ENCODE measurements around the gene TNFSF12.

Gene TNFSF12

GRCh38 chr17:7573324-7574080 is 24.6 kb downstream of the TNFSF12 start:
- FAIRE-seq (peak; percentile 98), DNase-seq (ENCODE audit: insufficient read length) (peak; percentile 91)
- TF ChIP-seq POLR2A (IDR thresholded peaks at IDR 0.05; ENCODE audit: low read depth, low read length) (peak; percentile 76), TAF1 (IDR thresholded peaks at IDR 0.05; ENCODE audit: borderline replicate concordance, low read depth, low read length) (peak; percentile 57), POLR2AphosphoS5 (IDR thresholded peaks at IDR 0.05; ENCODE audit: low read depth, low read length) (peak; percentile 85)

GRCh38 chr17:7574176-7574953 is 25.5 kb downstream of the TNFSF12 start:
- FAIRE-seq (no peak), DNase-seq (ENCODE audit: insufficient read length) (no peak)
- TF ChIP-seq POLR2A (IDR thresholded peaks at IDR 0.05; ENCODE audit: low read depth, low read length) (peak; percentile 30), TAF1 (IDR thresholded peaks at IDR 0.05; ENCODE audit: borderline replicate concordance, low read depth, low read length) (no peak), POLR2AphosphoS5 (IDR thresholded peaks at IDR 0.05; ENCODE audit: low read depth, low read length) (peak; percentile 33; the same call in 1 of the 2 replicates)

GRCh38 chr17:7575481-7575883 is 26.6 kb downstream of the TNFSF12 start:
- FAIRE-seq: no peak
- DNase-seq (ENCODE audit: insufficient read length): no peak

GRCh38 chr17:7575959-7576358 is 27.1 kb downstream of the TNFSF12 start:
- no peak for DNase-seq (ENCODE audit: insufficient read length)
- TF ChIP-seq TAF1 (IDR thresholded peaks at IDR 0.05; ENCODE audit: borderline replicate concordance, low read depth, low read length) (no peak), POLR2AphosphoS5 (IDR thresholded peaks at IDR 0.05; ENCODE audit: low read depth, low read length) (no peak), POLR2A (IDR thresholded peaks at IDR 0.05; ENCODE audit: low read depth, low read length) (no peak)
- FAIRE-seq: no peak

More at GRCh38 chr17:7575481-7575883, 26.6 kb downstream of the TNFSF12 start:
- peak; percentile 54; the same call in 1 of the 2 replicates for TF ChIP-seq POLR2AphosphoS5 (IDR thresholded peaks at IDR 0.05; ENCODE audit: low read depth, low read length)
- peak; percentile 50; the same call in 1 of the 2 replicates for TF ChIP-seq POLR2A (IDR thresholded peaks at IDR 0.05; ENCODE audit: low read depth, low read length)
- no peak for TF ChIP-seq TAF1 (IDR thresholded peaks at IDR 0.05; ENCODE audit: borderline replicate concordance, low read depth, low read length)

- FAIRE-seq: no peak
- no peak for DNase-seq (ENCODE audit: insufficient read length)
- TF ChIP-seq POLR2A (IDR thresholded peaks at IDR 0.05; ENCODE audit: low read depth, low read length): peak; percentile 84
- TF ChIP-seq TAF1 (IDR thresholded peaks at IDR 0.05; ENCODE audit: borderline replicate concordance, low read depth, low read length): no peak
- TF ChIP-seq POLR2AphosphoS5 (IDR thresholded peaks at IDR 0.05; ENCODE audit: low read depth, low read length): peak; percentile 94
These were observed 27.6 kb downstream of the TNFSF12 start for GRCh38 chr17:7576432-7576937.

GRCh38 chr17:7577327-7578199 is 28.7 kb downstream of the TNFSF12 start:
- FAIRE-seq (no peak), DNase-seq (ENCODE audit: insufficient read length) (no peak)
- peak; percentile 31; the same call in 1 of the 2 replicates for TF ChIP-seq POLR2AphosphoS5 (IDR thresholded peaks at IDR 0.05; ENCODE audit: low read depth, low read length)
- no peak for TF ChIP-seq POLR2A (IDR thresholded peaks at IDR 0.05; ENCODE audit: low read depth, low read length)

GRCh38 chr17:7579001-7579833 is 30.4 kb downstream of the TNFSF12 start, which contains the start of gene CD68:
CD68 (plus strand) TSS chr17:7579638; CDS start chr17:7579678, 40 bp downstream.
- peak; percentile 99 for TF ChIP-seq POLR2AphosphoS5 (IDR thresholded peaks at IDR 0.05; ENCODE audit: low read depth, low read length)
- TF ChIP-seq TAF1 (IDR thresholded peaks at IDR 0.05; ENCODE audit: borderline replicate concordance, low read depth, low read length): peak; percentile 84
- peak; percentile 99 for TF ChIP-seq POLR2A (IDR thresholded peaks at IDR 0.05; ENCODE audit: low read depth, low read length)
- DNase-seq (ENCODE audit: insufficient read length) (peak; percentile 68), FAIRE-seq (peak; percentile 50)

GRCh38 chr17:7579834-7580603 is 31.2 kb downstream of the TNFSF12 start:
- FAIRE-seq: peak; percentile 77
- no peak; the same call in none of the 2 replicates for TF ChIP-seq POLR2AphosphoS5 (IDR thresholded peaks at IDR 0.05; ENCODE audit: low read depth, low read length)
- TF ChIP-seq POLR2A (IDR thresholded peaks at IDR 0.05; ENCODE audit: low read depth, low read length): no peak
- no peak for TF ChIP-seq TAF1 (IDR thresholded peaks at IDR 0.05; ENCODE audit: borderline replicate concordance, low read depth, low read length)
- DNase-seq (ENCODE audit: insufficient read length): no peak

All from GM12892 (cell line).